Loucy (cell line): ENCODE measurements around the gene FXYD7.

ENCODE experiments used
- EZH2phosphoT487 ChIP-seq: fragments of 200-600 bp; IDR thresholded peaks from 2 replicates; pipeline ENCODE4 v1.6.1; 2018; ENCODE audit warnings: antibody characterized with exemption, mild to moderate bottlenecking, moderate library complexity, borderline replicate concordance
- TF ChIP-seq, protein P1 (sequence below): fragments of 200-600 bp; sonication (generic); conservative IDR thresholded peaks from 2 replicates; pipeline ENCODE4 v1.5.1; 2014; ENCODE audit warnings: mild to moderate bottlenecking, antibody characterized with exemption, low read length

DNA sequence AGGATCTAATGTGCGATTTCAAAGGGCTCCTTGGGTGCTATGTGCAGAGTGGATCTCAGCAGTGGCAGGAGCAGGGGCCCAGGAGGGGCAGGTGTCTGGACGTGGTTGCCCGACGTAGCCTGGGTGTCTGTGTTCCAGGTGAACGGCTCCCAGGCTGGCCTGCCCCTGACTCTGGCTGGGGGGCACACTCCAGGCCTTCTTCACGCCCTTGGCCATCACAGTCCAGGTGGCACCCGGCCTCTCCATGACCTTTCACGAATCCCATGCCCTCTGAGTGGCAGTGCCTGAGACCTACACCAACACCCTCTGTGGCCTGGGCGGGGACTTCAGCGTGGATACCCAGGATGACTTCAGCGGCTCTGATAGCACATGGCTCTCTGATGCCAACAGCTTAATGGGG is 38.7 kb upstream of the FXYD7 start:
- TF ChIP-seq, protein P1, sequence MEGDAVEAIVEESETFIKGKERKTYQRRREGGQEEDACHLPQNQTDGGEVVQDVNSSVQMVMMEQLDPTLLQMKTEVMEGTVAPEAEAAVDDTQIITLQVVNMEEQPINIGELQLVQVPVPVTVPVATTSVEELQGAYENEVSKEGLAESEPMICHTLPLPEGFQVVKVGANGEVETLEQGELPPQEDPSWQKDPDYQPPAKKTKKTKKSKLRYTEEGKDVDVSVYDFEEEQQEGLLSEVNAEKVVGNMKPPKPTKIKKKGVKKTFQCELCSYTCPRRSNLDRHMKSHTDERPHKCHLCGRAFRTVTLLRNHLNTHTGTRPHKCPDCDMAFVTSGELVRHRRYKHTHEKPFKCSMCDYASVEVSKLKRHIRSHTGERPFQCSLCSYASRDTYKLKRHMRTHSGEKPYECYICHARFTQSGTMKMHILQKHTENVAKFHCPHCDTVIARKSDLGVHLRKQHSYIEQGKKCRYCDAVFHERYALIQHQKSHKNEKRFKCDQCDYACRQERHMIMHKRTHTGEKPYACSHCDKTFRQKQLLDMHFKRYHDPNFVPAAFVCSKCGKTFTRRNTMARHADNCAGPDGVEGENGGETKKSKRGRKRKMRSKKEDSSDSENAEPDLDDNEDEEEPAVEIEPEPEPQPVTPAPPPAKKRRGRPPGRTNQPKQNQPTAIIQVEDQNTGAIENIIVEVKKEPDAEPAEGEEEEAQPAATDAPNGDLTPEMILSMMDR = no peak
- no peak for TF ChIP-seq EZH2phosphoT487
